Renal pelvis (tissue), 4 donors: Measurements from ENCODE around the gene ITGA1. TPM values are rescaled to one million over a fixed set of nuclear protein-coding genes. Genes with fewer than 3 reads are reported as not detected.
"Not testable (repeated sequence)": the region's sequence is repeated elsewhere in the genome, so short reads cannot be mapped to it uniquely, and the experiment has no call there.

ENCODE experiments used
- DNase-seq: peaks from one replicate; pipeline ENCODE4 v3.0.0-alpha.2; 2013
- polyA plus RNA-seq, 3 donors: library from polyadenylated mRNA; unstranded; fragments of 120-200 nt; gene quantifications; one replicate each; pipeline ENCODE4 v1.2.1, GENCODE V29; 2013; ENCODE audit not compliant: insufficient read length in 3 of 3

Gene ITGA1
- polyA plus RNA-seq, 3 donors, result 46.8 to 57.6 (median 49.1) TPM

GRCh38 chr5:52798938-52799337 lies 11.2 kb downstream of the ITGA1 start:
- no peak for DNase-seq

- peak; percentile 74 for DNase-seq
Observed at GRCh38 chr5:52799358-52799982, 11.8 kb downstream of the ITGA1 start.

DNA sequence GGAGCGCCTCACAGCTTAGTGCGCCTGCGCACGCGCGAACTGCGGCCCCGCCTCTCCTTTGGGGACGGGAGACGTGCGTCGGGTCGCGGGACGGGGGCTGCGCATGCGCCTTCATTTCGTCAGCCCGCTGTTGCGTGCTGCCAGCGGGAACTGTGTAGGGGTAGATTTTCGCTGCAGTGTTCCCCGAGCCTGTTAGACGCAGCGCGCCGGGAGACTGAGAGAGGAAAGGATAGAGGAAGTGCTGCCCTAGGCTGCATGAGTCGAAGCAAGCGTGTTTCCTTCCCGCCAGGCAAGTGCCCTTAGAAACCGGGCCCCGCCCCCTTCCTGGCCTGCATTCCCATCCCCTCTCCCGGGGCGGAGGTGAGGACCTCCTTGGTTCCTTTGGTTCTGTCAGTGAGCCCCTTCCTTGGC lies 12.3 kb downstream of the ITGA1 start:
- DNase-seq, result peak; percentile 93

DNA sequence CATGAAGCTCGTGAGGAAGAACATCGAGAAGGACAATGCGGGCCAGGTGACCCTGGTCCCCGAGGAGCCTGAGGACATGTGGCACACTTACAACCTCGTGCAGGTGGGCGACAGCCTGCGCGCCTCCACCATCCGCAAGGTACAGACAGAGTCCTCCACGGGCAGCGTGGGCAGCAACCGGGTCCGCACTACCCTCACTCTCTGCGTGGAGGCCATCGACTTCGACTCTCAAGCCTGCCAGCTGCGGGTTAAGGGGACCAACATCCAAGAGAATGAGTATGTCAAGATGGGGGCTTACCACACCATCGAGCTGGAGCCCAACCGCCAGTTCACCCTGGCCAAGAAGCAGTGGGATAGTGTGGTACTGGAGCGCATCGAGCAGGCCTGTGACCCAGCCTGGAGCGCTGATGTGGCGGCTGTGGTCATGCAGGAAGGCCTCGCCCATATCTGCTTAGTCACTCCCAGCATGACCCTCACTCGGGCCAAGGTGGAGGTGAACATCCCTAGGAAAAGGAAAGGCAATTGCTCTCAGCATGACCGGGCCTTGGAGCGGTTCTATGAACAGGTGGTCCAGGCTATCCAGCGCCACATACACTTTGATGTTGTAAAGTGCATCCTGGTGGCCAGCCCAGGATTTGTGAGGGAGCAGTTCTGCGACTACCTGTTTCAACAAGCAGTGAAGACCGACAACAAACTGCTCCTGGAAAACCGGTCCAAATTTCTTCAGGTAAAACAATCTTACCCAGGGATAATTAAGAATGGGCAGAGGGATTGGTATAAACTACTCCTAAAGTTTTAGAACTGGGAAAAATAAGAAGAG lies 12.9 kb downstream of the ITGA1 start:
- DNase-seq, result no peak

DNA sequence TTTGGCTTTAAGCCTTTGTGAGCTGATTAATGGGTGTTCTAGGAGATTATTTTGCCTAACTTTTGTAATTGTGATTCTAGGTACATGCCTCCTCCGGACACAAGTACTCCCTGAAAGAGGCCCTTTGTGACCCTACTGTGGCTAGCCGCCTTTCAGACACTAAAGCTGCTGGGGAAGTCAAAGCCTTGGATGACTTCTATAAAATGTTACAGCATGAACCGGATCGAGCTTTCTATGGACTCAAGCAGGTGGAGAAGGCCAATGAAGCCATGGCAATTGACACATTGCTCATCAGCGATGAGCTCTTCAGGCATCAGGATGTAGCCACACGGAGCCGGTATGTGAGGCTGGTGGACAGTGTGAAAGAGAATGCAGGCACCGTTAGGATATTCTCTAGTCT lies 13.6 kb downstream of the ITGA1 start:
- DNase-seq, result no peak

DNA sequence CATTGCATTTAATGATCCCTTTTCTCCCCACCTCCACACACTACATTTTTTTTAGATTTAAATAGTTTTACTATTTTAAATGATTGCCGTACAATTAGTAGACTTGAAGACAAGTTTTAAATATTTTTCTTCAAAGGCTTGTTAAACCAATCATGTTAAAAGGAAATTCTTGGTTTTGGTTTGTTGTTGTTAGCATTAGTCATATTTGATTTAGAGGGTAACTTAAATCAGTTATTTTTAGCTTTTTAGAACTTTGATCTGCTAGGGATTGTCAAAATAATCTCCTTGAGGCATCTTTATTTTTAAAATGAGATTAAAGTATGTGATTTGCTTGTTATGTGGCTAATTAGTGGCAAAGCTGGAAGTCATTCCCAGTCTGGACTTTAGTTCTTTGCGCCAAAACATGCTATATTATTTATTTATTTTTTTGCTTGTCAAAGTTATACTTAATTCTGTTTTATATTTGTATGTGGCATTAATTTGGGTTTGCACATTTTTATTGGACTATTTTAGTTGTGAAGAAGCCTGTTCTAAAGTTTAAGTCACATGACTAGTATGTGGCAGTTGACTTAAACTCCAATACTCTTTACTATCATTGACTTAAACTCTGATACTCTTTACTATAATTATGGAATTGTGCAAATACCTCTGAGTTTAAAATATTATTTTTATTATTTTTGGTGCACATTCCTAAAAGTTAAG lies 14.7 kb downstream of the ITGA1 start:
- no peak for DNase-seq

DNA sequence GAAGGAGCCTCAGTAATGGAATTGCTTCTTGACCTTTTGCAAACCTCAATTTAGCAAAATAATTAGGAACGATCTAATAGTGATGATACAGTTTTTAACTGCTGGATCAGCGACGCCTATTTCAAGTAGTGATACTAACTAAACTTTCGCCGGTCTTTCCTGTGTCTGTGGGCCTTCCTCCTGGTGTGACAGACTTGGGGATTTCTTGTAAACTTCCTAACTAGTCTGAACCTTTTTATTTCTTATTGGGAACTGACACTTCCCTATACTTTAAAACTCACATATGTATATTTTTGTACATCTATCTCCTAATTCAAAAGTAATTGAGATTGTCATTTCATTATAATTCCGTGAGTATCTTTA lies 15.2 kb downstream of the ITGA1 start:
- no peak for DNase-seq

- DNase-seq, result no peak
Observed at GRCh38 chr5:52804387-52804791, 16.7 kb downstream of the ITGA1 start.

DNA sequence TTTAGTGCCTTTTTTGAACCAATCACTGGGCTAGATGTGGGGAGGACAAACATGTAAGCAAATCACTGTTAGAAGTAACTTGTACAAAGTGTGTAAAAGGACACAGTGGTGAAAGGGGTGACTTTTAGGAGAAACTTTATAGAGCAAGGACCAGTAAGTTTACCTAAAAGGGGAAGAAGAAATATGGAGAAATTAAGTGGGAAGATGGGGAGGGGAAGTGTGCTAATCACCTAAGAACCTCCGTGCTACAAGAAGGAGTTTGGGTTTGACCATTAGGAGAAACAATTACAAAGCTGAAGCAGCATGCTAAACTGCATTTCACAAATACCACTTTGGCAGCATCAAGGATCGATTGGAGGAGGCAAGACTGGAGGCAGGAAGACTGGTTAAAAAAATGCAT lies 17.3 kb downstream of the ITGA1 start:
- no peak for DNase-seq

- no peak for DNase-seq
Observed at GRCh38 chr5:52805615-52806014, 17.9 kb downstream of the ITGA1 start.

- no peak for DNase-seq
Observed at GRCh38 chr5:52807037-52807436, 19.3 kb downstream of the ITGA1 start.

DNA sequence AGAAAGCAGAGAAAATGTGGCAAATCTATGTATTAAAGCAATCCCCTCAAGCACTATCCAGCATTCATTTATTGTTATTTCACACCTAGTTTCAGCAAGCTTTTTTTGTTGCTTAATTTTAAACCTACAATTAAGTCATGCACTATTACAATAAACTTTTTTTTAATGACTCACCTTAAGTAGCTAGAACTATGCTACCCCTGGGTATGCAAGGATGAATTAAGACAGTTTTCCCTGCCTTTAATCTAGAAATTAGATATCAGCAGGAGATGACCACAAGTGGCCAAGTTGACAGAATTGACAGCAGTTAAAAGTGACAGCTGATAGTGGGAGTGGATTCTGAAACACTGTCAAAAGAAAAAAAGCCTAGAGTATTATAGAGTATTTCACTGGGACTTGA lies 20.0 kb downstream of the ITGA1 start:
- no peak for DNase-seq

DNA sequence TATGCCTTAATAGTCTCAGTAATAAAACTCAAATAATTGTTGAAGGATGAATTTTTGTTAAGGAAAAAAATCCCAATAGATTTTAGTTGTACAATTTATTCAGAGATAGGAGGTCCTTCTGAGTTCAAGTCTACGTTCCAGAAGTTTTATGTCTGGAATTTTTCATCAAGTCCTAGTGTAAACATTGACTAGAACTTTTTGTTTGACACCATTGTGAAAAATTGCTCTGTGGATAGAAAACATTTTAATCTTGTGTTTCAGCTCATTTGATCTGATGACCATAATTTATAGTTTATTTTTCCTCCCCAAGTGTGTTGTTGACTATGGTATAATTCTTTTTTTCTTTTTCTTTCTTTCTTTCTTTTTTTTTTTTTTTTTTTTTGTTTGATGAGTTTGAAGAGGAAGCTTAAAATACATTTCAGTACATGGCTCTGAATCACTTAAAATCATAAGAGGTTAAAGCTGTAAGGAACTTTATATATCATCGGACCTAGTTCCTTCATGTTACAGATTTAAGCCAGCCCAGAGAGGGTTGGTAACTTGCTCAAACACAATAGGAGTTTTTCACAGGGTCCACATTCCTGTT lies 20.7 kb downstream of the ITGA1 start:
- DNase-seq, result peak; percentile 78

GRCh38 chr5:52809884-52810283 lies 22.2 kb downstream of the ITGA1 start:
- no peak for DNase-seq

GRCh38 chr5:52810426-52810825 lies 22.7 kb downstream of the ITGA1 start:
- DNase-seq, result no peak

DNA sequence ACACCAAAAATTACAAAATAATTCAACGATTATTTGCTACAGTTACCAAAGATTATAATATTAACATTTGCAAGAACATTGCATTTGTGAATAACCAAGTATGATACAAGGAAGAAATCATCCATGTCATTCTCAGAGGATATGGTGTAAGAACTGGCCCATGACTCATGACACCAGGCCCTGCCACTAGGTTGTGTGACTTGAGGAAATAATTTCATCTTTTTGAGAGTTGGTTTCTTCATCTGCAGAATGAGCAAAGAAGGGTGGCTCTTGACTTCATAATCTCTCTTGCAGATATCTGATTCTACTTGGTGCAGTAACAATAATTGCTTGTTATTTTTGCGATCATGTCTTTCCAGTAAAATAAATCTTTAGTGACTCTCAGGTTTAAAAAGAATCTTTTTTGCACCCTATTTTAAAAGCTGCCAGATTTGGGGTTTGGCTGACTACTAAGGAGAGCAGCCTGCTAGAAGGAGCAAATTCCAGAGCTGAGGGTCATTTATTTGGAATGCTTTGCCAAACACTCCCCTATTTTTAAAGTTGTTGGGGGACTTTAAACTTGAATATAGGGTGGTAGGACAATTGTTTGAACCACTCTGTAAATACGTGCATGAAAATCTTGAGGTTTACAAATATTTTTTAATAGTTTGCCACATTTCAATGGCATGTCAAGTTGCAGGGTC lies 23.5 kb downstream of the ITGA1 start:
- no peak for DNase-seq

GRCh38 chr5:52814352-52815148 lies 26.8 kb downstream of the ITGA1 start:
- DNase-seq, result no peak

- no peak for DNase-seq
Observed at GRCh38 chr5:52817818-52818217, 30.1 kb downstream of the ITGA1 start.

- no peak for DNase-seq
Observed at GRCh38 chr5:52818360-52818759, 30.6 kb downstream of the ITGA1 start.

DNA sequence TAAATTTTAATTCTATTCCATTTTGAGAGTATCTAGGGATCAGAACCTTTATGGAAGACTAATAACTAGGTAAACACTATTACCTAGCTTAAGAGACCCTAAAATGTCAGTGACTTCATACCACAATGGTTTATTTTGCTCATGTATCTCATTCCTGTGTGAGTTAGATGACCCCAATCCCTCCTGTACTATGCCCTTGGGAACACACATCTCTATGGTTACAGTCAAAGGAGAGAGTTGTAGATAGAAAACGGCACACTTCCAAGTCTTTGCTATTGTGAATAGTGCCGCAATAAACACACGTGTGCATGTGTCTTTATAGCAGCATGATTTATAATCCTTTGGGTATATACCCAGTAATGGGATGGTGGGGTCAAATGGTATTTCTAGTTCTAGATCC lies 31.1 kb downstream of the ITGA1 start:
- not testable (repeated sequence) for DNase-seq

DNA sequence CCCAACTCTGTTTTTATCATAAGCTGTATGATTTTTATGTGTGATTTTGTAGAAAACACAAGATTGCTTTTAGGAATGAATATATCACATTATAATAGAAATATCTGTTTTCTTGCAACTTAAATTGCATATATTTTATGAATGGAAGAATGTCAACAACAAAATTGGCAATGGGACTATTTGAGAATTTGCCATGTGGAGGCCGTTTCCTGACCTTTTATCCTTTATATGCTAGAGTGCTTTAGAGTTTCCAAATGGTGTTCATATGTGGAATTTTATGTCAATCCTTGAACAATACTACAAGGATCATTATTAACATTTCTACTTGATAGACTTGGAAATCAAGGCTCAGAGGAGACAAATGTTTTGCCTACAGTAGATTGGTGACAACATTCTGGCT lies 34.2 kb downstream of the ITGA1 start:
- DNase-seq, result no peak
